Activated CD8-positive, alpha-beta memory T cell treated with anti-CD3 and anti-CD28 coated beads for 1 hour (primary cell): ENCODE measurements around the gene FNDC11.

ENCODE experiments used
- DNase-seq, 2 donors: peaks; one replicate each; pipeline ENCODE4 v3.0.0-alpha.2; 2020; ENCODE audit warnings: low read depth in 1 of 2; ENCODE audit errors: extremely low read depth in 1 of 2

FNDC11 gene

GRCh38 chr20:63522981-63523611, 30.9 kb upstream of the FNDC11 start:
- no peak for DNase-seq

GRCh38 chr20:63525185-63525584, 28.8 kb upstream of the FNDC11 start:
- no peak for DNase-seq

- DNase-seq = no peak
Observed at GRCh38 chr20:63525971-63526370, 28.0 kb upstream of the FNDC11 start.

GRCh38 chr20:63527184-63527583, 26.8 kb upstream of the FNDC11 start:
- DNase-seq = no peak

GRCh38 chr20:63529180-63529860, 24.6 kb upstream of the FNDC11 start:
- DNase-seq = no peak

- DNase-seq = no peak
Observed at GRCh38 chr20:63529861-63530787, 23.8 kb upstream of the FNDC11 start.

- DNase-seq = no peak
Observed at GRCh38 chr20:63530788-63531160, 23.2 kb upstream of the FNDC11 start.

- no peak for DNase-seq
Observed at GRCh38 chr20:63531686-63532448, 22.1 kb upstream of the FNDC11 start.

GRCh38 chr20:63532449-63532971, 21.4 kb upstream of the FNDC11 start:
- DNase-seq = no peak

- DNase-seq = no peak
Observed at GRCh38 chr20:63533388-63533787, 20.6 kb upstream of the FNDC11 start.

- no peak for DNase-seq
Observed at GRCh38 chr20:63533871-63534393, 20.0 kb upstream of the FNDC11 start.

GRCh38 chr20:63534427-63534830, 19.5 kb upstream of the FNDC11 start:
- no peak for DNase-seq

GRCh38 chr20:63534831-63535651, 18.9 kb upstream of the FNDC11 start:
- DNase-seq = no peak

- no peak for DNase-seq
Observed at GRCh38 chr20:63536241-63536977, 17.6 kb upstream of the FNDC11 start.

GRCh38 chr20:63536997-63537524, 16.9 kb upstream of the FNDC11 start, which contains the start of gene PTK6:
Gene PTK6 (minus strand): TSS chr20:63537376. CDS start chr20:63537314, 62 bp downstream.
- no peak for DNase-seq

- peak; percentile 79 to 83 for DNase-seq
Observed at GRCh38 chr20:63537525-63538203, 16.3 kb upstream of the FNDC11 start.

GRCh38 chr20:63538204-63539091, 15.5 kb upstream of the FNDC11 start:
- no peak for DNase-seq
